ENCODE measurements around the gene DOCK6.

Gene DOCK6

DNA sequence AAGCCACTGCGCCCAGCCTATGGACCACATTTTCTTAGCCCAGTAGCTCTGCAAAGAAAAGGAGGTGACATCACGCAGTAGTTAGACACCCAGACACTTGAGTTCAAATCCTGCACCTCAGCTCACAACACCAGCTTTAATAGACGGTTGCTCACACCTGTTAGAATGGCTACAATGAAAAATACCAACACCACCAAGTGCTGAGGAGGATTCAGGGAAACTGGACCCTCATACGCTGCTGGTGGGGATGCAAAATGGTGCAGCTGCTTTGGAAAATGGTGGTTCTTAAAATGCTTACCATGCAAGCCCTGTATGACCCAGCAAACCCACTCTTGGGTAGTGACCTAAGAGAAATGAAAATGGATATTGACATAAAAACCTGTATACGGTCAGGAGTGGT lies 11.7 kb upstream of the DOCK6 start:
- no peak for DNase-seq (ENCODE audit: low read depth)

DNA sequence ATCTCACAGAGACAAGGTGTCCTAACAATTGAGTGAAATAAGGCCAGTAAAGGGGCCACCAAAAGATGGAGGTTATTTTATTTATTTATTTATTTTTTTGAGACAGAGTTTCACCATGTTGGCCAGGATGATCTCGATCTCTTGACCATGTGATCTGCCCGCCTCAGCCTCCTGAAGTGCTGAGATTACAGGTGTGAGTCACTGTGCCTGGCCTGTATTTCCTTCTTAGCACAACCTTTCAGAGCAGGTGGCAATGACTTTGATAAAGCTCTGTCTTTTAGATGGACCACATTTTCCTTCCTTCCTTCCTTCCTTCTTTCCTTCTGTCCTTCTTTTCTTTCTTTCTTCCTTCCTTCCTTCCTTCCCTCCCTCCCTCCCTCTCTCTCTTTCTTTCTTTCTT lies 11.0 kb upstream of the DOCK6 start:
- DNase-seq (ENCODE audit: low read depth) = no peak

DNA sequence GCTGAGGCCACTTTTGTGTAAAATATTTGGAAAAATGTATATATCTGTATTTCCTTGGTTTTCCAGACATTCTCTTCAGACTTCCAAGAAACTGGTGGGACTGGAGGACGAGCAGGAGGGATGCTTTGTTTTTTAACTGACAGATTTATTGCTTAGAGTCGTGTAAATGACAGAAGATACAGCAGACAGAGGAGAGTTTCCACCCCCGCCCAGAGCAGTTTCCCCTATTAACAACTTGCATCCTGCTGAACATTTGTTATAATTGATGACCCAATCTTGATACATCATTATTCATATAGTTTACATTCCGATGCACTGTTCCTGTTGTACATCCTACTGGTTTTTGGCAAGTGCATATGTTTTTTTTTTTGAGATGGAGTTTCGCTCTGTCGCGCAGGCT lies 7.1 kb upstream of the DOCK6 start:
- no peak for DNase-seq (ENCODE audit: low read depth)

GRCh38 chr19:11268783-11269267 lies 6.5 kb upstream of the DOCK6 start:
- DNase-seq (ENCODE audit: low read depth) = no peak

DNA sequence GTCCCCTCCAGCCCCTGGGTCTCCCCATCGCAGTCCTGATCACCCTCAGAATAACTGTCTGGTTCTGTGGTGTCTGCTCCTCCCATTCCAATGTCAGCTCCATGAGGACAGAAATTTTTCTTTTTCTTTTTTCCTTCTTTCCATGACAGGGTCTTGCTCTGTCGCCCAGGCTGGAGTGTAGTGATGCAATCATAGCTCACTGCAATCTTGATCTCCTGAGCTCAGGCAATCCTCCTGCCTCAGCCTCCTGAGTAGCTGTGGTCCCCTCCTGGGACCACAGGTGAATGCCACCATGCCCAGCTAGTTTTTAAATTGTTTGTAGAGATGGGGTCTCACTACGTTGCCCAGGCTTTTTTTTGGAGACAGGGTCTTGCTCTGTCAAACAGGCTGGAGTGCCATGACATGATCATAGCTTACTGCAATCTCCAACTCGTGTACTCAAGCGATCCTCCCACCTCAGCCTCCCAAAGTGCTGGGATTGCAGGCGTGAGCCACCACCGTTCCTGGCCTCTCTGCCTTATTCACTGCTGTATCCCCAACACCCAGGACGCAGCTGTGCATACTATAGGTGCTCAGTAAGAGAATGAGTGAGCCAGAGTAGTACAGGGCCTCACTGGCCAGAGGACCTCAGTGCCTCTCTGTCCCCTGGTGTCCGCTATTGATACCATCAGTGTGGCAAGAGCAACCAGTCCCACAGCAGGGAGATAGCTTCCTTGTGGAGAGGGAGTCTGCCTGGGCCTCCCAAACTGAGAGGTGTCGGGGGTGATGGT lies 5.2 kb upstream of the DOCK6 start:
- no peak for DNase-seq (ENCODE audit: low read depth)

GRCh38 chr19:11265785-11266236 lies 3.5 kb upstream of the DOCK6 start:
- no peak for DNase-seq (ENCODE audit: low read depth)

- no peak for DNase-seq (ENCODE audit: low read depth)
These were observed 3.0 kb upstream of the DOCK6 start for GRCh38 chr19:11265177-11265784.

GRCh38 chr19:11264452-11265176 lies 2.3 kb upstream of the DOCK6 start:
- no peak for DNase-seq (ENCODE audit: low read depth)

GRCh38 chr19:11263726-11264125 lies 1.4 kb upstream of the DOCK6 start:
- DNase-seq (ENCODE audit: low read depth) = no peak

DNA sequence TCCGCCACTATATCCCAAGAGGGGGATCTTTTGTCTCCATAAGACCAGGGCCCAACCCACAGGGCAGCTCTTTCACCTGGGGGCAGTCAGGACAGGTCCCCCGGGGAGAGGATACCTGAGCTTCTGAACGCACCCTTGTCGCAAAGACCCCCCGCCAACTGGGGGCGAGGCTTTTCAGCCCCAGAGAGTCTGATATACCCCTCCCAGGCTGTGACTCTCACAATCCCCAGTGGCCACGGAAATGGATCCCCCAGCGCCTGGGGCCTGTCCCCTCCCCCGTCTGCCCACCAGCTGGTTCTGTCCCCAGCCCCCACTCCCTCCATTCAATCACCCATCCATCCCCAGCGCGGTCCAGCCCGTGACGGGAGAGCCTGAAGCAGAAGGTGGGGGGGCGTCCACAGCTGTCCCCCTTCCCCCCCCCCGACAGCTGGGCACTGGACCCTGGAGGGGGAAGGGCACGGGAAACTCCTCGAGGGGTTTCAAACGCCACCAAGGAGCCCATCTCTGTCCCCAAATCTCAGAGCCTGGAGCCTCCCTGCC lies 823 bp downstream of the DOCK6 start:
- no peak for DNase-seq (ENCODE audit: low read depth)

- no peak for DNase-seq (ENCODE audit: low read depth)
These were observed 1.3 kb downstream of the DOCK6 start for GRCh38 chr19:11260996-11261395.

DNA sequence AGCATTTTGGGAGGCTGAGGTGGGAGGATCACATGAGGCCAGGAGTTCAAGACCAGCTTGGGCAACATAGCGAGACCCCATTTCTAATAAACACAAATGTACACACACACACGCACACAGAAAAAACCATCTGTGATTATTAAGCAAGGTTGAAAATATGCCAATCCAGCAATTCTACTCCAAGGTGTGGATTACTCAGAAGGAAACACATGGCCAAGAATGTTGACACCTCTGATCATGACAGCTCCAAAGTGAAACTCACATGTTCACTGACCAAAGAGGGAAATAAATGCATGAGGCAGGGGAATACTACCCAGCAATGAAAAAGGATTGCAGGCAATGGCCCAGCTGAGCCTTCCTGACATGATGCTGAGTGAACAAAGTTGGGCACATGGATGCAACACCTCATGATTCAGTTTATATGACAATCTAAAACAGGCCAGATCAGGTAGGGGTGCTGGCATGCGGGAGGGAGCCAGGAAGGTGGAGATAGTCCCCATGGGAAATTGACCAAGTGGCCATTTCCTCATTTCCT lies 4.4 kb downstream of the DOCK6 start:
- DNase-seq (ENCODE audit: low read depth) = no peak

DNA sequence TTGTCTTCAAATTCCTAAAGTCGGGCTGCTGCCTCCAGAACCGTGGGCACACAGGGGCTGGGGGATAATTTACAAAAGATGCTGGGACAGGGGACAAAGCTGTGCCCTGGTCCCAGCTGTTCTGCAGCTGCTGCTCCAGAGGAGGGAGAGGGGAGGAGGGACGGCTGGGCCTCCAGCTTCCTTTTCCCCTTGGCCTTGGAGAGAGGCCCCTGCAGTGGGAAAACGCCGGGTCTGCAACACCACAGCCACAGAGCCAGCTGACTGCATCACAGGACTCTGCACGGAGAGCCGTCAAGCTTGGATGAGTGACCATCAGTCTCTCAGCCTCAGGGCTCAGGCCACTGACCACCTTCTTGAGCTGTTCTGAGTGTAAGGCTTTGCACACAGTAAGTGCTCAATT lies 6.1 kb downstream of the DOCK6 start:
- no peak for DNase-seq (ENCODE audit: low read depth)

DNA sequence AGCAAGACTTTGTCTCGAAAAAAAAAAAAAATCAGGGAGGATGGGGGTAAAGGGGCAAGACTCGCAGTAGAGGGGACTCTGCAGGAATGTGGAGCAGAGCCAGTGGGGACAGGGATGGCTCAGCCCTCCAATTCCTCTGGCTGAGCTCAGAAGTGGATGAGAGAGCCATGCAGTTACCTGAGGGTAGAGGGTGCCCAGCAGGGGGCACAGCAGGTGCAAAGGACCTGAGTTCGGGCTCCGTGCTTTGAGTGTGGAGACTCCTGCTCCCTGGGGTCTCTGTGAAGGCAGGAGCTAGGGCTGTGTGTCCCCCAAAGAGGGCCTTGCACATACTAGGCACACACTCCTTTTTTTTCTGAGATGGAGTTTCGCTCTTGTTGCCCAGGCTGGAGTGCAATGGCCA lies 7.7 kb downstream of the DOCK6 start:
- no peak for DNase-seq (ENCODE audit: low read depth)

GRCh38 chr19:11252665-11253355 lies 9.5 kb downstream of the DOCK6 start:
- no peak for DNase-seq (ENCODE audit: low read depth)

DNA sequence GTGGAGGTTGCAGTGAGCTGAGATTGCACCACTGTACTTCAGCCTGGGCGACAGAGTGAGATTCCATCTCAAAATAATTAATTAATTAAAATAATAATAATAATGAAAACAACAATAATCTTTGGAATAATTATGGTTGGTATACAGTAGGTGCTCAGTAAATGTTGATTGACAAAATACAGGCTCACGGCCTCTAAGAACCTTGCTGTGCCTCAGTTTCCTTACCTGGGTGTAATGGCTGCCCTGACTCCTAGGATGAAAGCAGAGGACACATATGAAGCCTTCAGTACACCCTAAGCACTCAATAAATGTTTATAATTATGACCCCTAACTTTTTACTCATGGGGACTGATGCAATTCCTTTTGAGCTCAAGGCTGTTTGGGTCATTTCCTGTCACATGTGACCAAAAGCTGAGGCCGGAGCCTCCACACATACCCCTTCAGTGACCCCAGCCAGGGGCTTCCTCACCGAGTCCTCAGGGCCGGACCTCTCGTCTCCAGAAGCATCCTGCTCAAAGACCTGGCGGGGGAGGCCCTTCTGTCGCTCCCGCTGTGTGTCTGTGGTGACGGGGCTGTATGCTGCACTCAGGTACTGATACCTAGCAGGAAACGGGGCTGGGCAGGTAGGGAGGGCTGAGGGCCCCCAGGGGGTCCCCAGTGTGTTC lies 10.5 kb downstream of the DOCK6 start:
- no peak for DNase-seq (ENCODE audit: low read depth)

- no peak for DNase-seq (ENCODE audit: low read depth)
These were observed 11.1 kb downstream of the DOCK6 start for GRCh38 chr19:11251217-11251616.

GRCh38 chr19:11248852-11249251 lies 13.5 kb downstream of the DOCK6 start:
- DNase-seq (ENCODE audit: low read depth) = no peak

DNA sequence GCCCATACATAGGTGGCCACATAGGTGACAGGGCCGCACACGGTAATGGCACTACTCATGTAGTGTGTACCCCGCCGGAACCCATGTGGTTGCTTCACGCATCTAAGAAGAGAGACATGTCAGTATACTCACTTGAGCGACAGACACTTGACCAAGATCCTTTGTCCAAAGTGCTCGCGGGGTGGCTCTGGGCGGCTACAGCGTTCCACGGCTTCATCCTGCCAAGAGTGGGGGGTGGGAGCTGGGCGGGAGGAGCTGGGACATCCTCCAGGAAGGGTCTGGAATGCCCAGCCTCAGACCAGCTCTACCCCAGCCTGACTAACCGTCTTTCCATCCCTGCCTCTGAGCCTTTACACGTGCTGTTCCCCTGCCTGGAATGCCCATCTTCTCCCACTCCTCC lies 14.4 kb downstream of the DOCK6 start:
- no peak for DNase-seq (ENCODE audit: low read depth)

DNA sequence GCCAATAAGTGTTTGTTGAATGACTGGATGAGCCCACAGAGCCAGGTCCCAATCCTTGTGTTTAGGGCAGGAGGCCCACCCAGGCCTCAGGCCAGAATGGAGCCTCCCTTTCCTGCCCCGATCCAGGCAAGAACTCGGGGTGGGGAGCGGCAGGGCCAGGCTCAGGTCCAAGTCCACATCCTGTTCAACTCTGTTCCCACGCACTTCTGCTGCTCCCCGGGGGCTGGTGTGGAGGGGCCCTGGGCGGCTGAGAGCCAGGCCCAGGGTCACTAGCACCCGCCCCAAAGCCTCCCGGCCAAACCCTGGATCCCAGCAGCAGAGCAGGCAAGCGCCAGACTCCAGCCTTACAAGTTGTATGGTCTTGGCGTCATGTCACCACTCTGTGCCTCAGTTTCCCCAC lies 14.9 kb downstream of the DOCK6 start:
- DNase-seq (ENCODE audit: low read depth) = no peak

GRCh38 chr19:11246941-11247340 lies 15.4 kb downstream of the DOCK6 start:
- DNase-seq (ENCODE audit: low read depth) = no peak

Measured in activated T-cell treated with anti-CD3 and anti-CD28 coated beads for 1 hour (primary cell).